Keratinocyte (primary cell): Measurements from ENCODE around the gene SZT2. TPM values are rescaled to one million over a fixed set of nuclear protein-coding genes. Genes with fewer than 3 reads are reported as not detected.

ENCODE experiments used
- DNase-seq: peaks from one replicate; pipeline ENCODE4 v3.0.0-alpha.2; 2011; ENCODE audit warnings: low read depth, missing footprints, low spot score
- FAIRE-seq: peaks from 2 replicates; lab custom pipeline; 2011; peaks lifted over from hg19 to GRCh38; lab: Jason Lieb, UNC
- H2AFZ ChIP-seq: 2 replicates; pipeline ENCODE4 v1.6.0; 2012; ENCODE audit warnings: low read length, control low read depth, inconsistent platforms; ENCODE audit not compliant: control insufficient read depth
- H3K27ac ChIP-seq: 2 replicates; pipeline ENCODE4 v1.5.1; 2011; ENCODE audit warnings: low read length; ENCODE audit not compliant: control insufficient read depth, insufficient read depth
- H3K27me3 ChIP-seq: 3 replicates; pipeline ENCODE4 v1.6.0; 2011; ENCODE audit warnings: low read length; ENCODE audit not compliant: control insufficient read depth, insufficient read depth; ENCODE audit errors: extremely low read depth
- H3K36me3 ChIP-seq, 2 experiments: 2 replicates in 1 of 2; 3 replicates in 1 of 2; pipeline ENCODE4 v1.5.1; 2011; ENCODE audit warnings: low read length in 2 of 2, mild to moderate bottlenecking in 1 of 2; ENCODE audit not compliant: control insufficient read depth in 2 of 2, insufficient read depth in 2 of 2; ENCODE audit errors: extremely low read depth in 1 of 2
- H3K4me1 ChIP-seq: 3 replicates; pipeline ENCODE4 v1.5.1; 2011; ENCODE audit warnings: low read length; ENCODE audit not compliant: control insufficient read depth, insufficient read depth; ENCODE audit errors: extremely low read depth
- H3K4me2 ChIP-seq: 3 replicates; pipeline ENCODE4 v1.6.0; 2011; ENCODE audit warnings: low read depth, low read length; ENCODE audit not compliant: control insufficient read depth, insufficient read depth; ENCODE audit errors: extremely low read depth
- H3K4me3 ChIP-seq, 3 experiments: fragments of 200-600 bp in 1 of 3; sonication (generic) in 1 of 3; 2 replicates in 2 of 3; 3 replicates in 1 of 3; pipeline ENCODE4 v1.5.1; 2011 to 2016; ENCODE audit warnings: low read length in 3 of 3, mild to moderate bottlenecking in 3 of 3, control low read depth in 2 of 3, inconsistent platforms in 1 of 3, low read depth in 1 of 3, mixed read lengths in 1 of 3, mixed run types in 1 of 3, moderate library complexity in 1 of 3; ENCODE audit not compliant: control insufficient read depth in 2 of 3, insufficient read depth in 2 of 3; ENCODE audit errors: extremely low read depth in 1 of 3
- H3K79me2 ChIP-seq: 2 replicates; pipeline ENCODE4 v1.6.0; 2012; ENCODE audit warnings: low read length; ENCODE audit not compliant: control insufficient read depth, insufficient read depth
- H3K9ac ChIP-seq: 3 replicates; pipeline ENCODE4 v1.6.0; 2011; ENCODE audit warnings: low read length; ENCODE audit not compliant: control insufficient read depth, insufficient read depth; ENCODE audit errors: extremely low read depth
- H3K9me1 ChIP-seq: 3 replicates; pipeline ENCODE4 v1.6.0; 2011; ENCODE audit warnings: low read length; ENCODE audit not compliant: control insufficient read depth, insufficient read depth; ENCODE audit errors: extremely low read depth
- H3K9me3 ChIP-seq: 2 replicates; pipeline ENCODE4 v1.5.1; 2012; ENCODE audit warnings: low read depth, low read length; ENCODE audit not compliant: control insufficient read depth
- H4K20me1 ChIP-seq: 3 replicates; pipeline ENCODE4 v1.6.0; 2011; ENCODE audit warnings: low read length; ENCODE audit not compliant: control insufficient read depth, insufficient read depth; ENCODE audit errors: extremely low read depth
- EZH2 ChIP-seq: IDR thresholded peaks from one replicate; pipeline ENCODE4 v1.6.1; 2012; ENCODE audit warnings: inconsistent platforms, mild to moderate bottlenecking, low read length, moderate library complexity
- dilution Hi-C: fragments of 300-500 bp; cut with MboI; formaldehyde crosslinking; loops from one replicate; pipeline ENCODE4 v1.7.0; 2020; ENCODE audit warnings: low sequenced_read_pairs; ENCODE audit not compliant: extremely low pct_ligation_motif_present
- polyA plus RNA-seq, 5 experiments: library from polyadenylated mRNA; depleted of rRNA in 3 of 5; stranded (reverse) in 3 of 5; stranded (forward) in 1 of 5; unstranded in 1 of 5; fragments of >200 nt; gene quantifications; 1 replicate in 1 of 5; 2 replicates in 3 of 5; 3 replicates in 1 of 5; pipeline versions ENCODE4 v1.2.1 to v1.2.3, GENCODE V29; 2011 to 2012; ENCODE audit warnings: missing spikeins in 2 of 5, low read depth in 1 of 5, low replicate concordance in 1 of 5
- TF ChIP-seq, protein P1 (sequence below), 3 experiments: IDR thresholded peaks in 1 of 3; conservative IDR thresholded peaks in 1 of 3; optimal IDR thresholded peaks in 1 of 3; 2 replicates in 2 of 3; 3 replicates in 1 of 3; pipeline versions ENCODE3 to v1.5.1; 2011; ENCODE audit warnings: low read length in 3 of 3, mild to moderate bottlenecking in 3 of 3, moderate library complexity in 2 of 3, control low read depth in 1 of 3, inconsistent platforms in 1 of 3; ENCODE audit not compliant: insufficient read depth in 2 of 3; ENCODE audit errors: extremely low read depth in 1 of 3

SZT2 gene
- polyA plus RNA-seq, 1 donor (not counting 4 experiments of a cell fraction or from before 2014, with no cell fraction given), result 6.1 TPM

DNA sequence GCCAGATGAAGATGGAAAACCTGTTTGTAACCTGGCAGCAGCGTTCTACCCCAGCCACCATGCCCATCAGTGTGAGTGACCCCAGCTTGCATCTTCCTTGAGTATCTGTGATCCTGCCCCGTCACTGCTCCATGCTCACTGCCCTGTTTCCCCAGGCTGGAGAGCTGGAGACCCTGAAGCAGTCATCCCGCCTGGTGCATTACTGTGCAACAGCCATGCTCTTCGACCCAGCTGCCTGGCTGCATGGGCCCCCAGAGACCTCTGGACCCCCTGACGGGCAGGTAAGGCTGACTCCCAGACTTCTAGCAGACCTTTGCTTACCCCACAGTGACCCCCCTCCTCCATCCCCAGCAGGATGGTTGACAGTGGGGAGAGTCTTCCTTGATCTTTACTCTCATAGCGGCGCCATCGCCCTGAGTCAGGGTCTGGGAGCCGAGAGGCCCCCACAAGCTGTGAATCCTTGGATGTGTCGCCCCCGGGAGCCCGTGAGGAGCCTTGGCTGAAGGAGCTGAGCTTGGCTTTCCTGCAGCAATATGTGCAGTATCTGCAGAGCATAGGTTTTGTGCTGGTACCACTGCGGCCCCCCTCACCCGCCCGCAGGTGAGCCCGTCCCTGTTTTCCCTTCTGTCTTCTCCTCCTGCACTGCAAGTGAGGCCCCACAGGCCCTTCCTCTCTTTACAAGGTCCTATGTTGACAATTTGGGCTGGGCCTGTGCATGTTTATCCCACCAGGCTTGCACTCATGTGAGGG, 53.7 kb downstream of the SZT2 start:
- no peak overlapping the region for H3K4me3 ChIP-seq
- TF ChIP-seq EZH2, result no peak
- TF ChIP-seq, protein P1, sequence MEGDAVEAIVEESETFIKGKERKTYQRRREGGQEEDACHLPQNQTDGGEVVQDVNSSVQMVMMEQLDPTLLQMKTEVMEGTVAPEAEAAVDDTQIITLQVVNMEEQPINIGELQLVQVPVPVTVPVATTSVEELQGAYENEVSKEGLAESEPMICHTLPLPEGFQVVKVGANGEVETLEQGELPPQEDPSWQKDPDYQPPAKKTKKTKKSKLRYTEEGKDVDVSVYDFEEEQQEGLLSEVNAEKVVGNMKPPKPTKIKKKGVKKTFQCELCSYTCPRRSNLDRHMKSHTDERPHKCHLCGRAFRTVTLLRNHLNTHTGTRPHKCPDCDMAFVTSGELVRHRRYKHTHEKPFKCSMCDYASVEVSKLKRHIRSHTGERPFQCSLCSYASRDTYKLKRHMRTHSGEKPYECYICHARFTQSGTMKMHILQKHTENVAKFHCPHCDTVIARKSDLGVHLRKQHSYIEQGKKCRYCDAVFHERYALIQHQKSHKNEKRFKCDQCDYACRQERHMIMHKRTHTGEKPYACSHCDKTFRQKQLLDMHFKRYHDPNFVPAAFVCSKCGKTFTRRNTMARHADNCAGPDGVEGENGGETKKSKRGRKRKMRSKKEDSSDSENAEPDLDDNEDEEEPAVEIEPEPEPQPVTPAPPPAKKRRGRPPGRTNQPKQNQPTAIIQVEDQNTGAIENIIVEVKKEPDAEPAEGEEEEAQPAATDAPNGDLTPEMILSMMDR (optimal IDR thresholded peaks at IDR 0.05 in 1 of 3, IDR thresholded peaks at IDR 0.05 in 1 of 3, conservative IDR thresholded peaks at IDR 0.05 in 1 of 3; ENCODE audit: extremely low read depth in 1 of 3, insufficient read depth in 2 of 3, low read length in 3 of 3), result no peak
- DNase-seq (no peak), FAIRE-seq (no peak)
- no peaks in the 10 kb centered on the region for H3K4me1 ChIP-seq
- H3K27ac ChIP-seq, result no peak overlapping the region
- H3K9ac ChIP-seq, result no peak overlapping the region
- H3K9me1 ChIP-seq, result peaks cover 3% of the 10 kb centered on the region
- no peak overlapping the region for H2AFZ ChIP-seq
- H3K9me3 ChIP-seq, result no peaks in the 10 kb centered on the region
- no peaks in the 10 kb centered on the region for H3K27me3 ChIP-seq
- H3K79me2 ChIP-seq, result no peaks in the 10 kb centered on the region
- no peak overlapping the region for H3K4me2 ChIP-seq
- H3K36me3 ChIP-seq, result peaks cover 53 to 56% of the 10 kb centered on the region in 2 experiments
- no peaks in the 10 kb centered on the region for H4K20me1 ChIP-seq
- dilution Hi-C loops, result no loop called here

DNA sequence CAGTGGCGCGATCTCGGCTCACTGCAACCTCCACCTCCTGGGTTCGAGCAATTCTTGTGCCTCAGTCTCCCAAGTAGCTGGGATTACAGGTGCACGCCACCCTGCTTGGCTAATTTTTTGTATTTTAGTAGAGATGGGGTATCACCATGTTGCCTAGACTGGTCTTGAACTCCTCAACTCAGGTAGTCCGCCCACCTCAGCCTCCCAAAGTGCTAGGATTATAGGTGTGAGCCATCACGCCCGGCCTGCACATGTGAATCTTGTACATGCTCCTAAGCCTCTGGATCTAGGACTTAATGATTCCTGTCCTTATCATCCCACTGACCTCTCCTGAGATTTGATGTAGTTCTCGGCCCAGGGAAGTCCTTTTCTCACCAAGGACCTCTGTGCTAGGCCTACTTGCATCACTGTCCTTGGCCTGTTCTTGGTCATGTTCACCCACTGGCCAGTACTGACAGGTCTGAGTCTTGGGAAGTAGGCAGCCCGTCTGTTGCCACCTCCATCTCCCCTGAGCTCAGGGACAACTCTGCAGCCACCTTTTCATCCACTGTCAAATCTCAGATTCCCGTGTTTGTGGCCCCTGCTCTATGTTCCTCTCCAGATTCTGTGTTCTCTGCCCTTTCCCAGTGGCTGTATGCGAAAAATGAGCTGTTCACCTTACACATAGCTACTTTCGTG, 54.6 kb downstream of the SZT2 start:
- no peak for TF ChIP-seq EZH2
- TF ChIP-seq, protein P1 (optimal IDR thresholded peaks at IDR 0.05 in 1 of 3, IDR thresholded peaks at IDR 0.05 in 1 of 3, conservative IDR thresholded peaks at IDR 0.05 in 1 of 3; ENCODE audit: extremely low read depth in 1 of 3, insufficient read depth in 2 of 3, low read length in 3 of 3), result no peak
- Histone ChIP-seq H3K27ac (no peak overlapping the region), H3K79me2 (no peaks in the 10 kb centered on the region), H3K9me3 (no peaks in the 10 kb centered on the region), H3K9me1 (peaks cover 3% of the 10 kb centered on the region), H2AFZ (no peak overlapping the region), H3K36me3 (peaks cover 53 to 58% of the 10 kb centered on the region in 2 experiments), H3K4me2 (no peak overlapping the region), H3K27me3 (no peaks in the 10 kb centered on the region), H3K9ac (no peak overlapping the region), H3K4me3 (no peak overlapping the region), H3K4me1 (no peaks in the 10 kb centered on the region), H4K20me1 (no peaks in the 10 kb centered on the region)
- dilution Hi-C loops, result no loop called here
- DNase-seq (no peak), FAIRE-seq (no peak)
